Measurements from ENCODE around the gene ZBTB40.

The ZBTB40 gene

DNA sequence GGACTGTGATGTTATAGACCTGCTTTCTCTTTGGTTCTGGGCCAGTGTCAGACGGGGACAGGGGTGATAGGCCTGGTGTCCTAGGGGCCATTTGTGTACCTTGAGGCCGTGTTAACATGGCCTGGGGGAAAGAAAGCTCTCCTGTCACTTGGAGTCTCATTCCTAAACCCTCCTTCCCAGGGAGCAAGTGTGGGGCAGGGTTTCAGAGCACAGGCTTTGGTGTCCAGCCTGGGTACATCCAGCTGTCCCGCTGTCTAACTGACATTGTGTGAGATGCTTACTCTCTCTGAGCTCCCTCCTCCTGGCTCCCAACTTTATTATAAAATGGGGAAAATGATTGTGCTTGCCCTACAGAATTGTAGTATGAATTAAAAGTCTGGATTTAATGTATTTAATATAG lies 79.1 kb downstream of the ZBTB40 start:
- DNase-seq (ENCODE audit: low read depth in 2 of 2), result no peak

DNA sequence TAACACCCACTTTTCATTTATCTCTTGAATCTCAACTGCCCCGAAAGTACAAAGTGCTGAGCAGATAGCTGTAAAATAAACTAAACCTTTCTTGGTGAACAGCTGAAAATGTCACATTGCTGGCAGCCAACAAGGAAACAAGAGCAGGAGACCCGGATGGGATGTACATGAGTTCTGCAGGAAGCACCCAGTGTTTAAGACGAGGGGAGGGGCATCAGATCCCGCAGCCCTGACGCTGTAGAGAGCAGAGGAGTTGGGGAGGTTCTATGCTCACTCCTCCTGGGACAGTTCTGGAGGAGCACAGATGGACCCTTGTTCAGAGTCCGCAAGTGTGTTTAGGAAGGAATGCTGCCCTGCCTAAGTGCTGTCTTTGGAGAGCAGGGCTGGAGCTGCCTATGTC lies 79.6 kb downstream of the ZBTB40 start:
- DNase-seq (ENCODE audit: low read depth in 2 of 2), result no peak

DNA sequence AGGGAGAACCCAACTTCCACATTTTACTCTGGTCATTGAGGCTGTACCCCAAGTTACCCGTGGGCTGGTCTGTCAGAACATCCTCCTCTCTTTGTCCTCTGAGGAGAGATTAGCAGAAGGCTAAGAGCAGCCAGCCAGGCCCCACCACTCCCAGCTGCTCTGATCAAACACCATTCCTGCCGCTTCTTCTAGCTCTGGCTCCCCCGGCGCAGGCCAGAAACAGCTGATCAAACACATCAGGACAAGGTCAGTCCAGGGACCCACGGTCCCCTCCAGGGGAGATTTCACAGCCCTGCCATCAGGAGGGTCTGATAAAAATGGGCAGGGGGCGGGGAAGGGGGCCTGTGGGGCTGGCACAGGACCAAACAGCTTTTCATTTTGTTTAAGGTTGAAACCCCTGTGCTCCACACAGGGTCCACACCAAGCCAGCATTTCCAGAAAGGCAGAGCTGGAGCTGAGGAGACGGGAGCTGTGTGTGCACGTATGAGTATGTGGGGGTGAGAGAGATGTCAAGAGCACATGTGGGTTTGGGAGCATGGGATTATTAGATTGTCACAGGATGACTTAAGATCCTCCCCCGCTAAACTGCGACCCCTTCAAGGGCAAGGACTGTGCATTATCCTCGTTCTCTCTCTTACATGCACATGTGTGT lies 81.7 kb downstream of the ZBTB40 start:
- DNase-seq (ENCODE audit: low read depth in 2 of 2), result no peak

DNA sequence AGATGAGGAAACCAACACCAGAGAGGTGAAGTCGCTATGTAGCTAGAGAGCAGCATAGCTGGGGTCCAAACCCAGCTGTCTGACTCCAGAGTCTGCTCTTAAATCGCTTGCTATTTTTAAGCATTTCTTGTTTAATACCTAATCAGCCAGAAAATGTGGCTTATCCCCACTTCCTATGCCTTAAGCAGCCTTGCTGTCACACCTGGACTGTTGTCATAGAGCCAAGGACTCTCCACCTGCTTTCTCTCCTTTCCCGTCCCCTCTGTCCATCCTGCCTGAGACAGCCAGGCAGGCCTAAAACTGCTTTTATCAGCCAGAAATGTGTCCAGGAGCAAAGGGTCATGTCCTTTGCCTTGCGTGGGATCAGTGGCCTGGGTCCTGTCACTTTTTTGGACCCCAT lies 83.3 kb downstream of the ZBTB40 start:
- no peak for DNase-seq (ENCODE audit: low read depth in 2 of 2)

DNA sequence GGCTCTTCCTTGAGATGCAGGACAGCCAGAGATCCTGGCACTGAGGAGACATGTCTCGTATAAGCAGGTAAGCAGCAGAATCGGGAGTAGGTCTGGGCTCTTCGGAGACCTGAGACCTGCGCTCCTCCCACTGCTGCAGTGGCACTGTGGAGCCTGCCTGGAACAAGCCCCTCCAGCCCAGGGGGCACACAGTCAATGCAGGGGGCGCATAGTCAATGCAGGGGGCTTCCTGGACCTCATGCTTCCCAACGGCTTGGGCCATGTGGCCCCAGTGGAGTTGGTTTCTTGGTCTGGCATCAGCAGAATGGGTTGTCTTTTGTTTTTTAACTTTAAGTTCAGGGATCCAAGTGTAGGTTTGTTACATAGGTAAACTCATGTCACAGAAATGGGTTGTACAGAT lies 83.7 kb downstream of the ZBTB40 start:
- DNase-seq (ENCODE audit: low read depth in 2 of 2), result no peak

DNA sequence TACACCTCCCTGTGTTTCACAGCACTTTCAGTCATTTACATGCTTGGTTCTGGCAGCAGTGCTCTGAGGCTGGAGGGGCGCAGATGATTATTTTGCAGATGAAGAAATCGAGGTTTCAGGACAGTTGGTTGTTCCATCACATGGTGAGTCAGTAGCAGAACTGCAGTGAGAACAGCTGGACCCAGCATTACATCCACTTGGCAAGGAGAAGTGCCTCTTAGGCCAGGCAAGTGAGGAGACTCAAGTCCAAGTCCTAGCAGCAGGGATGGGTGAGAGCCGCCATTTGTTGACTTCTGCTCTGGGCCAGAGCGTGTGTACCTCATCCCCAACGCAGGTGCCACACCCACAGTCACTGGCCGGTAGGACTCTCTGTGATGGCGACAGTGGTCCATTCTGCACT lies 84.9 kb downstream of the ZBTB40 start:
- no peak for DNase-seq (ENCODE audit: low read depth in 2 of 2)

DNA sequence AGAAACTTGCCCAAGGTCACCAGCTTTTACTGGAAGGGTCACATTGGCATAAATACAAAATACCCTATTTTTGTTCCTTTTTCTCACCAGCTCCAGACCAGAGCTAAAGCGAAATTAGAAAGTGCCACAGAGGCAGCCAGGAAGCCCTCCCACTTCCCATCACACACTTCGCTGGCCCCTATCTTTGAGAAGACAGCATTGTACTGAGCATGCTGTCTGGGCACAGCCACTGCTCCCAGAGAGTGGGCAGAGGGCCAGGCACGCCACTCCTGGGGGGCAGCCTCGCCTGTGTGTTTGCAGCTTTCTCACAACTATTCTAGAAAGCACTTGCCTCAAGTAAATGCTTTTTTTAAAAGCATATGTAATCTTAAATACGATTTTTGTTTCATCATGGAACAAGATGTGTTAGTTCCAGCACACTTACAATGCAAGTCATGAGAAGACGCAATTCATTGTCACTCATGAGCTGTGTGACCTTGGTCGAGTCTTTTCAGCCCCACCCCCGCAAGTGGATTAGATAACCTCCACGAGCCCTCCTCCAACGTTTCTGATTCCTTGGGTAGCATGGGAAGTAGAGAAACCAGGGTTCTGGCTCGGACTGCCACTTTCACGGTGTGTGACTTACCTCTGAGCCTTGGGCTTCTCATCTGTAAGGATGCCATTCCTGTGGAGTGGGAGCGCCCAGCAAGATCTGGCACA lies 85.9 kb downstream of the ZBTB40 start:
- no peak for DNase-seq (ENCODE audit: low read depth in 2 of 2)

DNA sequence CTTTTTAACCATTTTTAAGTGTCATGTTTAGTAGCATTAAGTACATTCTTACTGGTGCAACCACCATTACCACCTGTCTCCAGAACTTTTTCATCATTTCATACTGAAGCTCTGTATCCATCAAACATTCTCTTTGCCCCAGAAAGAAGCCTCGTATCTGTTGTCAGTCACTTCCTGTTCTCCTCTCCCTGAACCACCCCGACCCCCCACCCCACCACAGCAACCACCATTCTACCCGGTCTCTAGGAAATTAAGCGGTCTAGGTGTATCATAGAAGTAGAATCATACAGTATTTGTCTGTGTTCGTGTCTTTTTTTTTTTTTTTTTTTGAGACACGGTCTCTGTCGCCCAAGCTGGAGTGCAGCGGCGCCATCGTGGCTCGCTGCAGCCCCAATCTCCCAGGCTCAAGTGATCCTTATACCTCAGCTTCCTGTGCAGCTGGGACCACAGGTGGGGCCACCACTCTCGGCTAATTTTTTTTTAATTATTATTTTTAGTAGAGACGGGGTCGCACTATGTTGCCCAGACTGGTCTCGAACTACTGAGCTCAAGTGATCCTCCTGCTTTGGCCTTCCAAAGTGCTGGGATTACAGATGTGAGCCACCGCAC lies 88.0 kb downstream of the ZBTB40 start:
- no peak for DNase-seq (ENCODE audit: low read depth in 2 of 2)

DNA sequence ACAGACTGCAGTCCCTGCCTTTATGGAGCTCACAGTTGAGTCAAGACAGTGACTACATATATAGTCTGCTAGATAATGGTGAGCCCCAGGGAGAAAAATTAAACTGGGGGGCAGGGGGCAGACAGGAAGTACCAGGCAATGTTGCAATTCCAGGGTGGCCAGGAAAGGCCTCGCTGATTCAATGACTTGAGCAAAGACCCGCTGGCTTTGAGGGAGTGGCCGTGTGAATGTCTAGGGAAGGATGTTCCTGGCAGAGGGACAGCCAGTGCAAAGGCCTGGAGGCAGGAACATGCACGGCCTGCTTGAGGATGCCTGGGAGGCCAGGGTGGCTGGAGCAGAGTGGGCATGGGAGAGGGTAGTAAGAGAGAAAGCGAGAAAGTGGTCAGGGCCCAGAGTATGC lies 88.7 kb downstream of the ZBTB40 start:
- no peak for DNase-seq (ENCODE audit: low read depth in 2 of 2)

DNA sequence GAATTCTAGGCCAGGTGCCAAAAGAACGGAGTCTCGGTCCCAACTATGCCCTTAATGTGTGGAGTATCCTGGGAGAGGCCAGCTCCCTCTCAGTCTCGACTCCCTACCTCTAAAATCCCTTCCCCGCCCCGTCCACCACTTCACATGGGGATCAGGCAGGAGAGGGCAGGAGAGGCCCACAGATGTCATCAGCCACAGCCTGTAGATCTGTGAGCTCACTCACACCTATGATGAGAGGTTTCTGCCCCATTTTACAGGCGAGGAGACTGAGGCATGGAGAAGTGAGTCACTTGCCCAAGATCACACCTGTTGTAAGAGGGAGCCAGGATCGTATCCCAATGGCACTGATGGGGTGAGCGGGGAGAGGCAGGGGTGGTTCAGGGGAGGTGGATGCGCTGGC lies 91.2 kb downstream of the ZBTB40 start:
- no peak for DNase-seq (ENCODE audit: low read depth in 2 of 2)

DNA sequence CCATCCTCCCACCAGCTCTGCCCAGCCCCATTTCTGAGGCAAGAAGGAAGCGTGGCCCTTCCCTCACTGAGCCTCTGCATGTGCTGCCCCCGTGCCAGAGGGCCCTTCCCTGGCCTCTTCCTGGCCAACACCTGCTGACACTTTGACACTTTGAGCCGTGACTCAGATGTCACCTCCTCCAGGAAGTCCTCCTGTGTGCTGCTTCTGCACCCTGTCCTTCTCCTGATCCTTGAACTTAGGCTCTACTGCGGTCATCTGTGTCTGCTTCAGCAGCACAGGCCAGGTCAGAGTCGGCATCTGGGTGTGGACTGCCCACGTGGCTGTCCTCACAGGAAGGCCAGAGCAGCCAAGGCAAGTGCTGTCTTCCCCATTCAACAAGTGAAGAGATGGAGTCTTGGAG lies 92.0 kb downstream of the ZBTB40 start:
- DNase-seq (ENCODE audit: low read depth in 2 of 2), result no peak

DNA sequence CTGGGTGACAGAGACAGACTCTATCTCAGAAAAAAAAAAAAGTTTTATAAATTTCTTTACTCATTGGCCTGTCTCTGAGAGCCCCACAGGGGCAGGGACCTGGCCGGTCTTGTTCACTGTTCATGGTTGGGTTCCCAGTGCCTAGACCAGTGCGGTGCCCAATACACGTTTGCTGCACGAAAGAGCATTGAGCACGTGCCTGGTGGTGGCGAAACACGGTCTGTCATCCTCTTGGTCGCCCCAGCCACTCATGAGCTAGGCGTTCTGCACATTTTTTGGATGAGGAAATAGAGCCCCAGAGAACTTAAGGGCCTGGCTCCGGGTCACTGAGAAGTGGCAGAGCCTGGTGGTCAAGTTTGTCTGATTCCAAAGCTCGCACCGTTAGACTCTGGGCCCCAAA lies 93.0 kb downstream of the ZBTB40 start:
- DNase-seq (ENCODE audit: low read depth in 2 of 2), result no peak

DNA sequence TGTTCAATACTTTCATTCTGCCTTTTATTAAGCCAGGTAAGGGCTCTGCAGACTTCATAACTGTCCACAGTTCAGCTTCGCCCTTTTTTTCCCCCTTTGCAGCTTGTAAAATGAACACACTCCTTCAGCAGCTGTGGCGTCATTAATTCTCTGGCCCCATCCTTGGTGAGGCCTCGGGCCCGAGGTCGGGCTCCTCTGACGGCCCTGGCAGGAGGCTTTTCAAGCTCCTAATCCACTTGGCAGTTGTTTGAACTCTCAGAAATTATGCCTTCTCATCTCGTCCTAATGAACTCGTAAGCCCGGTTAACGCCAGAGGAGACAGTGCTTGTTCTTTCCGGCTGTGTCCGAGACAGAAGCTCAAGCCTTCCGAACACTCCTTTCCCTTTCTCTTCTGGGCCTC lies 93.5 kb downstream of the ZBTB40 start:
- no peak for DNase-seq (ENCODE audit: low read depth in 2 of 2)

DNA sequence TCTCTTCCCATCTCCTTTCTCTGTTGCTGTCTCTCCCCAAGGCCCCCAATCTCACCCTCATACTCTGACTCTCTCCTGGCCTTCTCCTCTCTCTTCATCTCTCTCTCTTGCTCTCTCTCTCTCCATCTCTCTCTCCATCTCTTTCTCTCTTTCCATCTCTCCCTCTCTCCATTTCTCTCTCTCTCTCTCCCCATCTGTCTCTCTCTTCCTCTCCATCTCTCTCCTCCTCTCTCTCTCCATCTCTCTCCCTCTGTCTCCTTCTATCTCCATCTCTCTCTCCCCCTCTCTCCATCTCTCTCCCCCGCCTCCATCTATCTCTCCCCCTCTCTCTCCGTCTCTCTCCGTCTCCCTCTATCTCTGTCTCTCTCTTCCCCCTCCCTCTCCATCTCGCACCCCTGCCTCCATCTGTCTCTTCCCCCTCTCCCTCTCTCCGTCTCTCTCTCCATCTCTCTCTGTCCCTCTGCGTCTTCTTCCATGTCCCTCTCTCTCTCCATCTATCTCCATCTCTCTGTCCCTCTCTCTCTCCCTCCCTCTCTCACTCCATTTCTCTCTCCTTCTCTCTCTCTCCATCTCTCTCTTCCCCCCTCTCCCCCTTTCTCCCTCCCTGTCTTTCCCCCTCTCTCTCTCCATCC lies 95.7 kb downstream of the ZBTB40 start:
- no peak for DNase-seq (ENCODE audit: low read depth in 2 of 2)

DNA sequence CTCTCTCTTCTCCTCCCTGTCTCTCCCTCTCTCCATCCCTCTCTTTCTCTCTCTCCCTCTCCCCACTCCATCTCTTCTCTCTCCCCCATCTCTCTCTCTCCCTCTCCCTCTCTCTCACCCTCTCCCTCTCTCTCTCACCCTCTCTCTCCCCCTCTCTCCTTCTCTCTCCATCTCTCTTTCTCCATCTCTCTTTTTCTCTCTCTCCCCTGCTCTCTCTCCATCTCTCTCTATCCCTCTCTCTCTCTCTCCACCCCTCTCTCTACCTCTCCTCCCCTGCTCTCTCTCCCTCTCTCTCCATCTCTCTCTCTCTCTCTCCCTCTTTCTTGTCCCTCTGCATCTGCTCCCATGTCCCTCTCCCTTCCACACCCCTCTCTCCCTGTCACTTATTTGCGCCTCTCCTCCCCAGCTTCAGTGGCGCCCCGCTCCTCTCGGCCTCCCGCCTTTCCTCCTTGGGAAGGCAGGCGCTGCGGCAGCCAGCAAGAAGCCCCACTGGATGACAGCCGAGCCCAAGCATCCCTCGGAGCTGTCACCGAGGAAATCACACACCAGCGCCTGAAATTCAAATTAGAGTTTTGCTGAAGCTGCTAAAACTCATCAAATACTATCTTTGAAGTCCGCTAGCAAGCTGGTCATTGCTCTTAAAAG lies 96.3 kb downstream of the ZBTB40 start:
- DNase-seq (ENCODE audit: low read depth in 2 of 2), result no peak

DNA sequence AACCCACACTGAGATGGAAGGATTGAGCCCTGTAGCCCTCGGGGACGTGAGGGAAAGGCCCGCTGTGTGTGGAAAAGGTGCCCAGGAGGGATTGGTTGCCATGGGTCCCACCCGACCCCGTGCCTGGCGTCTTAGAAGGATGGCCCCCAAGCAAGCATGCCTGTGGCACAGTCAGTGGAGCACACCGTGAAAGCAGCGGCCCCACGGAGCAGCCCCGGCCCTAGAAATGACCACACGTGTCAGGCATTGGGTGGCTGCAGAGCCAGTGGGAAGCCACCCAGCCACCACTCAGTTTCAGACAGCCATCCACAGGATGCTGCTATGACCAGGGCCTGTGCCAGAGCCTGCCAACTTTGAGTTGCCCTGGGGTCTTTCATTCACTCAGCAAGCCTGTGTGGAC lies 98.4 kb downstream of the ZBTB40 start:
- DNase-seq (ENCODE audit: low read depth in 2 of 2), result no peak

DNA sequence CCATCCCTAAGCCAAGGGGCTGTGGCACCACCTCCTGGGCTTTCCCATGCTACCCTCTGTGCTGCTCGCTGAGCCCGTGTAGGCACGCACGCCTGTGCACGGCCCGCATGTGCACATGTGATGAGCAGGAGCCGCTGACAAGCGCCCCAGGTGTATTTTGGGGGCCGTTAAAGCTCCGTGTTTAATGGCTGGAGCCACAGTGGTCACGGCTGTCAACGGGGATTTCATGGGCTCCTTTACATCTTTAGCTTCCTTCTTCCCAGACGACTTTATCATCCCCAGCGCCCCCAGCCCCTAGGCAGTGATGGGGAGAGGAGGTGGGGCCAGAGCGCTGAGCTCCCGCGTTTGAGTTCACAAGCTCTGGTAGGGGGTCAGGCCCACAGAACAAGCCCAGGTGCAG lies 99.9 kb downstream of the ZBTB40 start:
- DNase-seq (ENCODE audit: low read depth in 2 of 2), result no peak

DNA sequence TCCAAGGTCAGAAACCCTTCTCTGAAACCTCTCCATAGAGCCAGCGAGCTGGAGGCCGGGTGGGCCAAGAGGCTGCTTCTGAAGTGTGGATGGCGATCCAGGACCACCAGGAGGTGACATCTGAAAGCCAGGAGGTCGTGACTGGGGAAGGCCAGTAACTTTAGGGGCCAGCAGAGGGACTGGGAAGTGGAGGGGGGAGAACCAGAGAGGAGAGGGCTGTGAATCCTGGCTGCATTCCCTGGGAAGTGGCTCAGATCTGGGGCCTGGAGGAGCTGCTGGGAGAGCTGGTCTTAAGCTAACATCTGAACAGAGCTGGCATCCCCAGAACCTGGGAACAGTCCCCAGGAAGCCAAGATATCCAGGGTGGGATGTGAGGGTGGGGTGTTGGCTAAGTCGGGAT lies 100.4 kb downstream of the ZBTB40 start:
- no peak for DNase-seq (ENCODE audit: low read depth in 2 of 2)

DNA sequence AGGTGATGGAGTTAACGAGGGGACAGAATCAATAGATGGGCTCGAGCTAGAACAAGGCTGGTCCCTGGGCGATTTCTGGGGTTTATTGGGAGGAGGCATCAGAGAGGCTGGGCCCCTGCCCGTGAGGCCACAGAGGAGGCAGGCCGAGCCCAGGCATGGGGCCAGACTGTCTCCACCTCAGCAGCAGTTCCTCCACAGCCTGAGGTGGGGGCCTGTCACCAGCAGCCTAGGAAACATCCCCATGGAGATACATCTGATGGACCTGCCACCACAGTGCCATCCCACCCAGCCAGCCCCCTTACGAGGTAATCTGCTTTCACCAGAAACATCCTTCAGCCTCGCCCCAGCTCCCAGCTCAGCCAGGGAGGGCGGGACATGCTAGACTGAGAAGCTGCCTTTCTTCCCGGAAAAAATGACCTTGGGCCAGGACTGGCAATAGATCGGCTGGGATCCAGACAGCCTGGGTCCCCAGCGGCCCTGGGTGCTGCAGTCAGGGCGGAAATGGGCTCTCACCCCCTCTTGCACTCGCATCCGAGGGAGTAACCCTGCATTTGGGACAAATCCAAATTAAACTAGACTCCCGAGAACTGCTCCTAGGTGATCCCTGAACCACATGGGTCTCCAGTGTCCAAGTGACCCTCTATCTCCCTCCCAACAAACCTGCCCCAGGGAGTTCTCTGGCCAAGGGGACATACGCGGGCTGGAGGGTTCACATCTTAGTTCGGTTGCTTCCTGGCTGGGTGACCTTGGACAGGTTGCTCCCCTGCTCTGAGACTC lies 101.6 kb downstream of the ZBTB40 start:
- no peak for DNase-seq (ENCODE audit: low read depth in 2 of 2)

DNA sequence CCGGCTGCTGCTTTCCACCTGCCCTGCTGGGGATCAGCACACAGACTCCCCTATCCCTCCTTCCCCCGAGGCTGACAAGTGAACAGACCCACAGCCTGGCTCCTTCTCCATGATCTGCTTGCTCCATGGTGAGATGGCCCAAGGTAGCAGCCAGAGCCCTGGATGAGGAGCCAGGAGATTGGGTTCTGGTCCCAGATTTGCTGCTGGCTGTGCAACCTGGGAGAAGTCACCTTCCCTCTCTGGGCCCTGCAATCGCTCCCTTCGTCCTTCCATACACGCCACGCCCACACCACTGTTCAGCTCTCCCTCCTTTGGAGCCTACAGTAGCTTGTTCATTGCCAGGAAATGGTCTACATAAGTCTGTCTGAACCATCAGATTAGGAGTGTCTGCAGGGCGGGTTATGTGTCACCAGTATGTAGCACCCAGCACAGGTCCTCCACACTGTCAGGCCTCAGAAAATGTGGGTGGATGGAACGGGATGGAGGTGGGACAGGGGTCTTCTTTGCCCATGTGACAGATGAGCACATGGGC lies 102.4 kb downstream of the ZBTB40 start:
- no peak for DNase-seq (ENCODE audit: low read depth in 2 of 2)

DNA sequence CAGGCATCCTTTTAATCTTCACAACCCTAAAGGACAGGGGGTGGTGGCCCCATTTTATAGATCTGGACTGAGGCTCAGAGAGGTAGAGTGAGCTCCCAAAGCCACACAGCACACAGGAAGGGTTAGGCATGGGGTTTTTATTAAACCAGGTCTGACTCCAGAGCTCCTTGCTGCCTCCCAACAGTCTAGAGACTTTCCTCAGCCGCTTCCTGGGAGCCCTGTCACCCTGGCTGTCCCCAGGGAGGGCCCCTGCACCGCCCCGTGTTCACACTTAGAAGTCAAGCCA lies 103.7 kb downstream of the ZBTB40 start:
- DNase-seq (ENCODE audit: low read depth in 2 of 2), result no peak
